IPS-15b (cell line): ENCODE measurements around the gene TSPAN14.

Experiments
- H3K27me3 ChIP-seq: one replicate; pipeline ENCODE4 v1.6.1; 2013; ENCODE audit warnings: low read length; ENCODE audit not compliant: control insufficient read depth, insufficient read depth
- H3K36me3 ChIP-seq: one replicate; pipeline ENCODE4 v1.6.1; 2013; ENCODE audit warnings: low read length; ENCODE audit not compliant: control insufficient read depth, insufficient read depth
- H3K4me1 ChIP-seq: one replicate; pipeline ENCODE4 v1.6.1; 2013; ENCODE audit warnings: mild to moderate bottlenecking, low read length; ENCODE audit not compliant: control insufficient read depth, insufficient read depth
- H3K4me3 ChIP-seq: one replicate; pipeline ENCODE4 v1.5.1; 2013; ENCODE audit warnings: low read depth, low read length
- H3K9ac ChIP-seq: one replicate; pipeline ENCODE4 v1.6.1; 2013; ENCODE audit warnings: low read depth, mild to moderate bottlenecking, low read length
- H3K9me3 ChIP-seq: one replicate; pipeline ENCODE4 v1.6.1; 2013; ENCODE audit warnings: mild to moderate bottlenecking, low read length; ENCODE audit not compliant: control insufficient read depth, insufficient read depth

The TSPAN14 gene

DNA sequence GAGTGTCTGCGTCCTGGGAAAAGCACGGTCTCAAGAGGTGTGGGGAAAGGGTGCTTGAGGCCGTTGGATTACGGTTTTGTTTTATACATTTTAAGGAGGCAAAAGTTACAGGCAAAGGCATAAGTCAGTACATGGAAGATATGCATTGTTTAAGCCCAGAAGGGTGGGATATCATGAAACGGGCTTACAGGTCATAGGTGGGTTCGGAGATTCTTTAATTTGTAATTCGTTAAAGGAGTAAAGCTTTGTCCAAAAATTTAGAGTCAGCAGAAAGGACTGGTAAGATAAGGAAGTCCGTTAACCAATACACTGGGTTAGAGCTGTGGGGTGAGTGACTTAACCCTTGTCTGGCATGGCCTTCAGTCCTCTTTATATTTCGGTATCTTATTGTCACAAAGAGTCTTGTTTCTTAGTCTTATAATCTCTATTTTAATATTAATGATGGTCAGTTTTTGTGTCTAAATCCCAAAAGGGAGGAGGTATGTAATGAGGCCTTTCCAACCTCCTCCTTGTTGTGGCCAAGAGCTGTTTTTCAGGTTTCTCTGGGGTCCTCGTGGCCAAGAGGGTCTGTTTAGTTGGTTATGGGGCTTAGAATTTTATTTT is 12.7 kb downstream of the TSPAN14 start:
- Histone ChIP-seq H3K4me3 (no peak overlapping the region), H3K9me3 (no peaks in the 10 kb centered on the region), H3K36me3 (peaks cover 6% of the 10 kb centered on the region), H3K4me1 (peaks cover 27% of the 10 kb centered on the region), H3K27me3 (peaks cover 19% of the 10 kb centered on the region), H3K9ac (no peak overlapping the region)

DNA sequence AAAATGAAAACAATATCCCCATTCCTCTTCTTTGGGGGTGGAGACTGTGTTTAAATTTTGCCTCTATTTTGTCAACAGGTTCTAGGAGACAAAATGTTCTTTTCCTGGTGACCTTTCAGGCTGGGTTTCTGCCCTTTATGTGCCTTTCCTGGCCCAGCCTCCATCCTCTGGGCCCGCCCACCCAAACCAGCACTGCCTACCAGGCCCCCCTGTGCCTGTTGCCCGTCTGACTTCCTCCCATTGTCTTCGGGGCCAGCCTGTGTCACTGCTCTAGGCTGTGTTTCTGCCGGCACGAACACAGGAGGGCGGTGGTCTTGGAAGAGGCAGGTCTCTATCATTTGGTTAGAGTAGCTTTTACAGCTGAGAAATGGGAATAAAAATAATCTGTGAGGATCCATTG is 13.9 kb downstream of the TSPAN14 start:
- peaks cover 6% of the 10 kb centered on the region for H3K36me3 ChIP-seq
- no peak overlapping the region for H3K4me3 ChIP-seq
- H3K4me1 ChIP-seq, result peaks cover 27% of the 10 kb centered on the region
- no peaks in the 10 kb centered on the region for H3K9me3 ChIP-seq
- H3K9ac ChIP-seq, result no peak overlapping the region
- H3K27me3 ChIP-seq, result peaks cover 19% of the 10 kb centered on the region

DNA sequence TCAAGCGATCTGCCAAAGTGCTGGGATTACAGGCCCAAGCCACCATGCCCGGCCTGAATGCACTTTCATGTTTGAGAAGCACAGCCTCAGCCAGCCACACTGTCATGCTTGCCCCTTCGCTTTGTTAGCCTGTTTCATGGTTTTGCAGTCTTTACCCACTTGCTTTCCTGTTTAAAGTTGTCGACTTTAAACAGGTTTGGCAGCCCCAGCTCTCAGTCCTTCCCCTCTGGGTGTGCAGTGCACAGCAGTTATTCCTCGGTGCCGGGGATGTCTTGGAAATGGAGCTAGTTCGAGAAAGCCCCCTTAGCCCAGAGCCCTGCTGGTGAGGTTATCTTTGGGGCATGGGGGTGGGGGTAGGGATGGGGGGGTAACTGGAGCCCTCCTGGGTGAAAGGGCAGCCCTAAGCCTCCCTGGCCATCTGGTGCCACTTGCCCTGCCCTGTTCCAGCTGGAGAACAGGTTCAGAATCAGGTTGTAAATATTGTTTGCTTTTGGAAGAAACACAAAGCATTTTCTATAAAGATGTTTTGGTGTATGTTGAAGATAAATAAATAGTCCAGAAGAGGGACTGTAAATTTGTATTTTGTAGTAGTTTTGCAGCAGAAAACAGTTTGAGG is 14.8 kb downstream of the TSPAN14 start:
- Histone ChIP-seq H3K27me3 (peaks cover 19% of the 10 kb centered on the region), H3K36me3 (peaks cover 6% of the 10 kb centered on the region), H3K9ac (no peak overlapping the region), H3K9me3 (no peaks in the 10 kb centered on the region), H3K4me1 (peaks cover 25% of the 10 kb centered on the region), H3K4me3 (no peak overlapping the region)

DNA sequence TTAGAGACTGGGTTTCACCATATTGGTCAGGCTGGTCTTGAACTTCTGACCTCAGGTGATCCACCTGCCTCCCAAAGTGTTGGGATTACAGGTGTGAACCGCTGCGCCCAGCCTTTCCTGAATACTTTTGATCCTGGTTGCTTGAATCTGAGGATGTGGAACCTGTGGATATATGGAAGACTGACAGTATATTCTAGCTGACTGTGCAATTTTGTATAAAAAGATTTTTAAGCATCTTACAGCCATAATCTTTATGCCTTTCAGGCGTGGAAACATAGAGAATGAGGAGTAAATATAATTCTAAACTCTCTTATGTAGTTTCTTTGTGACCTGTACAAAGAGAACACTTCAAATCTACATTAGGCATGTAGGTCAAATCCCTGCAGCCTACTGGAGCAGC is 16.2 kb downstream of the TSPAN14 start:
- Histone ChIP-seq H3K4me1 (peaks cover 22% of the 10 kb centered on the region), H3K9me3 (no peaks in the 10 kb centered on the region), H3K4me3 (no peak overlapping the region), H3K9ac (no peak overlapping the region), H3K27me3 (peaks cover 19% of the 10 kb centered on the region), H3K36me3 (peaks cover 6% of the 10 kb centered on the region)

DNA sequence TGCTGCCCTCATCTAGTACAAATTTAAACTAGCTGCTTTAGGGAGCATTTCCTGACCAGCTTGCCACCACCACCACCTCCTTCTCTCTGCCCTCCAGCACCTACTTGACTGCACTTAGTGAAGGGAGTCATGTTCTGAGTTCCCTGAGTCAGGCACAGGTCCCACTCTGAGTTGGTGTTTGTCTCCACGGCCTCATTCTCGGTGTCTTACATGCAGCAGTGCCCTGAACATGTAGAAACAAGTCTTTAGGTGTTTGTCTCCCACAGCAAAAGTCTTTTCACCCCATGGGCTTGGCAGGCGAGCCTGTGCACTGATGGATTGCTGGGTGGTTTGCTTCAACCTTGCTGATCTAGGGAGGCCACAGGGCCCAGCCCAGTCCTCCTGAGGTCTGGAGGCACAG is 16.9 kb downstream of the TSPAN14 start:
- Histone ChIP-seq H3K36me3 (peaks cover 6% of the 10 kb centered on the region), H3K9ac (no peak overlapping the region), H3K4me1 (peaks cover 19% of the 10 kb centered on the region), H3K9me3 (no peaks in the 10 kb centered on the region), H3K27me3 (peaks cover 19% of the 10 kb centered on the region), H3K4me3 (no peak overlapping the region)

DNA sequence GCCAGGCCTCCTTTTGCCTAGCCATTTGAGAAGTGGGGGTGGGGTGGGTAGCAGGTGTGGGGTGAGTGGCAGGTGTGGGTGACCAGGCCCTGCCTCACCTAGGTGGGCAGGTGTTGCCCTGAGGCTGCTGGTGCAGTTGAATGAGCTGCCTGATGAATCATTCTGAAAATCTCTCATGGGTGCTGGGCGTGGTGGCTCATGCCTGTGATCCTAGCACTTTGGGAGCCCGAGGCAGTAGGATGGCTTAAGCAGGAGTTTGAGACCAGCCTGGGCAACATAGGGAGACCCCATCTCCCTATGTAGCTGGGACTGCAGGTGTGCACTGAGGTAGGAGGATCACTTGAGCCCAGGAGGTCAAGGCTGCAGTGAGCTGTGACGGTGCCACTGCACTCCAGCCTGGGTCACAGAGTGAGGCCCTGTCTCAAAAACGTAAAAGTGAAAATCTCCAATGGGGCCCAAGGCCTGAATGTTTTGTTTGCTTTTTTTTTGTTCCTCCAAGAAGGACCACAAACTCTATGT is 17.7 kb downstream of the TSPAN14 start:
- peaks cover 19% of the 10 kb centered on the region for H3K4me1 ChIP-seq

DNA sequence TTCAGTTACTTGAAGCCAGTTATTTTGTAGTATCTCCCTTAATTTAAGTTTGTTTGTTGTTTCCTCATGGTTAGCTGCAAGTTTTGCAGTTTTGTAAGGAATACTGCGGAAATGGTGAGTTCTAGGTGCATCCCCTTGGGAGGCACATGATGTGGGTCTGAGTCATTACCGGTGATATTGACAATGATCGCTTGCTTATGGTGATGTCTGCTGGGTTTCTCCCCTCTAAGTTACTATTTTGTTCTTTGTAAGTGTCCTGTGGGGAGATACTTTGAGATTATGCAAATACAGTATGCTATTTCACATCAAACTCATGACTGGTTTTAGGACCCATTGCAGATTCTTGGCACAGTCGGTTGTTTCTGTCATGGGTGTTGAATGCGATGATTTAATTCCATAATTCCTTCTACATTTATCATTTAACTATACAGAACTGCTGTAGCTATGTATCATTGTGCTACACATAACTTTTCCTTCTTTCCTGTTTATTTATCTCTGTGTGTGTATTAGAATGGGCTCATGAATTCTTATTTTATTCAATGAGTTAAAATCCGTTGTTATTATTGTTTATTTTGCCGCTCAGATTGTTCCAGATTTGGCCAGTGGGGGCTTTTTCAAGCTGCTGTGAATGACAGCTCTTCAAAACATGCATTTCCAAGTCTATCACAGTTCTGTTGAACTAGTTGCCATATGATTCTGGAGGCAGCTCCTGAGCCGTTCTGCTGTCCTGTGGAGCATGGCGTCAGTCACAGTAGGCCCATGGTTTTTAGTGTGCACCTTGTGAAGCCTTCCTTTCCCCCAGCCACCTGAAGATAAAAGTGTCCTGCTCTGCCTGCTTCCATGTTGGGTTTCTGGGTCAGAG is 18.4 kb downstream of the TSPAN14 start:
- no peak overlapping the region for H3K4me3 ChIP-seq
- peaks cover 14% of the 10 kb centered on the region for H3K27me3 ChIP-seq
- H3K36me3 ChIP-seq, result peaks cover 6% of the 10 kb centered on the region
- no peak overlapping the region for H3K9ac ChIP-seq
- H3K9me3 ChIP-seq, result no peaks in the 10 kb centered on the region
- peaks cover 13% of the 10 kb centered on the region for H3K4me1 ChIP-seq

More for the DNA sequence above, 17.7 kb downstream of the TSPAN14 start:
- no peak overlapping the region for H3K4me3 ChIP-seq
- peaks cover 16% of the 10 kb centered on the region for H3K27me3 ChIP-seq
- H3K9me3 ChIP-seq, result no peaks in the 10 kb centered on the region
- H3K9ac ChIP-seq, result no peak overlapping the region
- peaks cover 6% of the 10 kb centered on the region for H3K36me3 ChIP-seq

DNA sequence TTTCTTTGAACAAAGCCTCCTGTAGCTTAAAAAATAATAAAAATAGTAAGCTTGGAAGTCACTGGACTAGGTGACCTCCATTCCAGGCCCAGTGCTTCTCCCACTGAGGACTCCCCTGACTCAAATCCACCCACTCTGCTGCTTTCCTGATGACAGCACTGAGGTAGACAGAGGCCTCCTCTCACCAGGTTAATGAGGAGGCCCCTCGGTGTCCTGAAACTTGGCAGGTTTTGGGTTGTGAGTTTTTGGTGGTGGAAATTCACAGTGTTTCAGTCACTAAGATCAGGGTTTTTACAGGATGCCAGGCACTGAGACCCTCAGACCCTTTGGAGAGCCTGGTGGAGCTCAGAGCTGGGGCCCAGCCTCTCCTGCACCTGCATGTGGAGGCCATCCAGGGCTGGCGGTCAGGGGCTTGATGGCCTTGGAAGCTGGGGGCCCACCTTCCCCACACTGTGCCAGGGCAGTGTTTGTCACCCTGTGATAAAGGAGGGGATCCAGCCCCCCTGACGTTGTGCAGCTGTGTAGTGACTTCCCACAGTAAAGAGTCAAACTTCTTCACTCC is 19.1 kb downstream of the TSPAN14 start:
- H3K9ac ChIP-seq, result no peak overlapping the region
- no peak overlapping the region for H3K4me3 ChIP-seq

DNA sequence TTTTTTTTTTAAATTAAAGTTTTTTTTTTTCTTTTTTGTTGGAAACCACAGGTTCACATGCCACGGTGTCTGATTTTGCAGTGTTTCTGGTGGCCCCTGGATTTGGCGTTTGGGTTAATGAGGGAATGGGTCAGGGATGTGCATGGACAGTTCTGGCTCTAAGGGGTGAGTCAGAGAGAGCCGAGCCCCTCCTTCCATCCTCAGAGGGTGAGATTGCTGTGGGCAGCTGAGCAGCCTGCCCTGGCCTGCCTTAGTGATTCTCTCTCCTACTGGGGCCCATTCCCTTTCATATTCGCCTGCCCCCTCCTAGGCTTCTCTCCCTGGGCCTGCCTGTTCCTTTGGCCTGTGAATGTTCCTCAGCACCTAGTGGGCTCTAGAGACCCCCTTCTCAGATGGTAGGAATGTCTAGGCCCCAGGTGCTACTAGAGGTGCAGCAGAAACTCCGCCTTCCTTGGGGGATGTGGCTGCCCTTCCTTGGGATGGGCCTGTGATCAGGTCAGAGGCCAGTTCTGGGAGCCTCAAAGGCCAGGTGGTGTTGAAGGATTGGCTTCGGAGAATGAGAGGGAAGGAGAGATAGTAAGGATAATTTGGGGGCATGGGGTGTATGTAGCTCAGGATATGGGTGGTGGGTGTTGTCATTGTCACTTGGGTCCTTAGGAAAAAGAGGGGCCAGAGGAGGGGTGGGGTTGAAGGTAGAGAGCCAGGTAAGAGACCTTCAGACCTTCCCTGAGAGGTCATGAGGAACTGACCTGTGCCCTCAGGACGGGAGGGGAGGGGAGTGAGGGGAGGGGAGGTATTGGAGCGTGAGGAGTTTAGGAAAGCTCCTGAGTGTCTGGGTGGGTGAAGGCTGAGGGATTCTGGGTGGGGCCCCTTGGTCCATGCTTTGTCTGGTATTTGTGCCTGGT is 19.8 kb downstream of the TSPAN14 start:
- Histone ChIP-seq H3K9me3 (no peaks in the 10 kb centered on the region), H3K4me3 (no peak overlapping the region), H3K27me3 (peaks cover 6% of the 10 kb centered on the region), H3K36me3 (peaks cover 6% of the 10 kb centered on the region), H3K9ac (no peak overlapping the region), H3K4me1 (peaks cover 12% of the 10 kb centered on the region)

More for the DNA sequence above, 19.1 kb downstream of the TSPAN14 start:
- peaks cover 12% of the 10 kb centered on the region for H3K4me1 ChIP-seq
- H3K36me3 ChIP-seq, result peaks cover 6% of the 10 kb centered on the region
- H3K9me3 ChIP-seq, result no peaks in the 10 kb centered on the region
- H3K27me3 ChIP-seq, result peaks cover 9% of the 10 kb centered on the region

DNA sequence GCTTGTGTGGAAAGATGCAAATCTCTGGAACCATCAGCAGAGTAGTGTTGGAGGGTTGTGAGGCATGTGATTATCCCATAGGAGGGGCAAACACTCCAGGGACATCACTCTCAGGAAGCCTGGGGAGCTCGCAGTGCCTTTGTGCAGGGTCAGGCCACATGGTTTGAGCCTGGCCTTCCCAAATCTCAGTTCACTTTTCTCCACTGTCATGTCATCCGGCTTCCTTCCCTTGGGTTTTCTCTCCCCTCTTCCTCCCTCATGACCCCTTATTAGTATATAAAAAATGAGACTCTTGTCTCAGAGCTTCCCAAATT is 20.4 kb downstream of the TSPAN14 start:
- Histone ChIP-seq H3K4me3 (no peak overlapping the region), H3K9me3 (no peaks in the 10 kb centered on the region), H3K27me3 (no peaks in the 10 kb centered on the region), H3K9ac (no peak overlapping the region), H3K4me1 (peaks cover 12% of the 10 kb centered on the region), H3K36me3 (peaks cover 6% of the 10 kb centered on the region)

DNA sequence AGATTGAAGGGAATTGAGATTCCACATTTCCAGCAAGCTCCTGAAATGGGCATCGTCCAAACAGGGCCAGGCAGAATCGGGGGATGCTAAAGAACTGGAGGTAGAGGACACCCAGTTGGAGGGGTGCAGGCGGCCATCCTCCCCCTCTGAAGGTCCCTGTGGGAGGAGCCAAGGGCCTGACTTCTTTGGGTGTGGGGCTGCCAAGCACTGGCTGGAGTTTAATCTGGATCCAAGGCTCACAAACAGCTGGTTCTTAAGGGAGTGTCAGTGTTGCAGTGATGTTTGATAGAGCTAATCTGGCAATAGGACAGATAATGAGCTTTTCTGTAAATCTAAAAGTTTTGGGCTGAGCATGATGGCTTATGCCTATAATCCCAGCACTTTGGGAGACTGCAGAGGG is 20.8 kb downstream of the TSPAN14 start:
- Histone ChIP-seq H3K4me1 (peaks cover 12% of the 10 kb centered on the region), H3K36me3 (peaks cover 6% of the 10 kb centered on the region), H3K9me3 (no peaks in the 10 kb centered on the region), H3K27me3 (no peaks in the 10 kb centered on the region), H3K4me3 (no peak overlapping the region), H3K9ac (no peak overlapping the region)
